Fibroblast of mammary gland (primary cell): ENCODE data around the gene RNPS1.

Source experiments
- DNase-seq: peaks from one replicate; pipeline ENCODE4 v3.0.0-alpha.2; 2010; ENCODE audit warnings: low read depth
- H3K4me3 ChIP-seq: 2 replicates; pipeline ENCODE4 v1.5.1; 2011; ENCODE audit warnings: low read depth, mild to moderate bottlenecking, low read length, moderate library complexity; ENCODE audit not compliant: control insufficient read depth
- TF ChIP-seq, protein P1 (sequence below): conservative IDR thresholded peaks from 2 replicates; pipeline ENCODE4 v1.5.1; 2011; ENCODE audit warnings: low read depth, low read length, inconsistent platforms; ENCODE audit not compliant: control insufficient read depth, insufficient read depth

RNPS1 gene, protein sequence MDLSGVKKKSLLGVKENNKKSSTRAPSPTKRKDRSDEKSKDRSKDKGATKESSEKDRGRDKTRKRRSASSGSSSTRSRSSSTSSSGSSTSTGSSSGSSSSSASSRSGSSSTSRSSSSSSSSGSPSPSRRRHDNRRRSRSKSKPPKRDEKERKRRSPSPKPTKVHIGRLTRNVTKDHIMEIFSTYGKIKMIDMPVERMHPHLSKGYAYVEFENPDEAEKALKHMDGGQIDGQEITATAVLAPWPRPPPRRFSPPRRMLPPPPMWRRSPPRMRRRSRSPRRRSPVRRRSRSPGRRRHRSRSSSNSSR

DNA sequence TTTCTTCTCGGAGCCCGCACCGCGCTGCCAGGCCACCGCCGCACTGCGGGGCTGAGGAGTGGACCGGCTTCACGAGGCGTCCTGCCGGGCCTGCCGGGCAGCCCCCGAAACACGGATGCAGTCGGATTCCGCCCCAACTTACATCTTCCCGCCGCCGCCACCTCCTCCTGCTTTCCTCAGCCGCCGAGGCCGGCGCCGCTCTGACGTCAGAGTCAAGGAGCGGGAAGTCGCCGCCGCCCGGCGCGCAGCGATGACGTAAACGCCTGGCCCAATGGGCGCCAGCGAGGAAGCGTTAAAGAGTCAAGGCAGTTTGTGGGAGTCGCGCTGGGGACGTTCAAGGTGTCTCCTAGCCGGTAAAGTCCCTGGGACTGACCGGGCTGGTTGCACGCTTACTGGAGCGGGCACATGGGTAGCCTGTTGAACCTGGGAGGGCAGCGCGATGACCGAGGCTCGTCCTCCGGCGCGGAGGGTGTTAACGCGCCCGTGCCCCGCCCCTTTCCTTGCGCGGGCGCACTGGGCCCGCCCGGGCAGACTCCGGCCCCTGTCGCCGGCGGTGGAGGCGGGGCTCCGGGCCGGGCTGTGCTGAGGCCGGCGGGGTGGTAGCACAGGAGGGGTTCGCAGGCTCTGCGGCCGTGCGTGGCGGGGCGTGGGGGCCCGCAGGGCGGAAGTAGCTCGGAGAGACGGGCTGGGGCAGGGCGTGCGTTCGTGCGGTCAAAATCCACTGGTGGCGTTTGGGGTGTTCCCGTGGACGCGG is at the start of gene RNPS1:
RNPS1 (minus strand) TSS at position 214 of the 754 bp plus-strand sequence. CDS start 3,483 bp downstream, outside the sequence.
- peak within 1 kb of the TSS; percentile 81 for H3K4me3 ChIP-seq
- DNase-seq = peak; percentile 93
- TF ChIP-seq, protein P1, sequence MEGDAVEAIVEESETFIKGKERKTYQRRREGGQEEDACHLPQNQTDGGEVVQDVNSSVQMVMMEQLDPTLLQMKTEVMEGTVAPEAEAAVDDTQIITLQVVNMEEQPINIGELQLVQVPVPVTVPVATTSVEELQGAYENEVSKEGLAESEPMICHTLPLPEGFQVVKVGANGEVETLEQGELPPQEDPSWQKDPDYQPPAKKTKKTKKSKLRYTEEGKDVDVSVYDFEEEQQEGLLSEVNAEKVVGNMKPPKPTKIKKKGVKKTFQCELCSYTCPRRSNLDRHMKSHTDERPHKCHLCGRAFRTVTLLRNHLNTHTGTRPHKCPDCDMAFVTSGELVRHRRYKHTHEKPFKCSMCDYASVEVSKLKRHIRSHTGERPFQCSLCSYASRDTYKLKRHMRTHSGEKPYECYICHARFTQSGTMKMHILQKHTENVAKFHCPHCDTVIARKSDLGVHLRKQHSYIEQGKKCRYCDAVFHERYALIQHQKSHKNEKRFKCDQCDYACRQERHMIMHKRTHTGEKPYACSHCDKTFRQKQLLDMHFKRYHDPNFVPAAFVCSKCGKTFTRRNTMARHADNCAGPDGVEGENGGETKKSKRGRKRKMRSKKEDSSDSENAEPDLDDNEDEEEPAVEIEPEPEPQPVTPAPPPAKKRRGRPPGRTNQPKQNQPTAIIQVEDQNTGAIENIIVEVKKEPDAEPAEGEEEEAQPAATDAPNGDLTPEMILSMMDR = no peak

DNA sequence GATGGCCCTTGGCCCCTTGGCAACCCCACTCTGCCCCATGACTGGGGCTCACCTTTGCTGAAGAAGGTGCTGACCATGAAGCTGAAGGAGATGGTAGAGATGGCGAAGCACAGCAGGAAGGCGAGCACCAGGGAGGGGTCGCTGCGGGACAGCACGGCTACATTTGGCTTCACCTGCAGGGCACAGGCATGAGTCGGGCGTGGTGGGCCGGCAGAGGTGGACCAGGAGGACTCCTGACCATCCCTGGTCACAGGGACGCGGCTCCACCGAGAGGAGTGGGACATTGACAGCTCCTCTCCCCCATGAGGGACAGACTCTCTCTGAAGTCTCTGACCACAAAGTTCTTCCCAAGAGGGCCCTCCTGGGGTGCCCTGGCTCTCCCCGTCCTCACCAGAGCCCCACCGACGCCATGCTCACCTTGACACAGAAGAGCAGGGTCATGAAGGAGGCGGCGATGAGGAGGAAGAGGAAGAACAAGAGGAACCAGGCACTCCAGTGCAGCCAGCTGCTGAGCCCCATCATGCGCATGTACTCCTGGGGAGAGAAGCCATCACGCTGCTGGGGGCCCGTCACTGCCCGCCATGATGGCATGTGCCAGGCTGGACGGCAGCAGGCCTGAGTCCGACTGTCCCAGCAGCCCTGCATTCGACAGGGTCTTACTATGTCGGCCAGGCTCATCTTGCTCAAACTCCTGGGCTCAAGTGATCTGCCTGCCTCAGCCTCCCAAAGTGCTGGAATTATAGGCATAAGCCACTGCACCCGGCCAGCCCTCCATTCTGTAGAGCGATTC is 49.5 kb upstream of the RNPS1 start:
- no peak for DNase-seq
- no peak overlapping the region for H3K4me3 ChIP-seq
- TF ChIP-seq, protein P1 = no peak

DNA sequence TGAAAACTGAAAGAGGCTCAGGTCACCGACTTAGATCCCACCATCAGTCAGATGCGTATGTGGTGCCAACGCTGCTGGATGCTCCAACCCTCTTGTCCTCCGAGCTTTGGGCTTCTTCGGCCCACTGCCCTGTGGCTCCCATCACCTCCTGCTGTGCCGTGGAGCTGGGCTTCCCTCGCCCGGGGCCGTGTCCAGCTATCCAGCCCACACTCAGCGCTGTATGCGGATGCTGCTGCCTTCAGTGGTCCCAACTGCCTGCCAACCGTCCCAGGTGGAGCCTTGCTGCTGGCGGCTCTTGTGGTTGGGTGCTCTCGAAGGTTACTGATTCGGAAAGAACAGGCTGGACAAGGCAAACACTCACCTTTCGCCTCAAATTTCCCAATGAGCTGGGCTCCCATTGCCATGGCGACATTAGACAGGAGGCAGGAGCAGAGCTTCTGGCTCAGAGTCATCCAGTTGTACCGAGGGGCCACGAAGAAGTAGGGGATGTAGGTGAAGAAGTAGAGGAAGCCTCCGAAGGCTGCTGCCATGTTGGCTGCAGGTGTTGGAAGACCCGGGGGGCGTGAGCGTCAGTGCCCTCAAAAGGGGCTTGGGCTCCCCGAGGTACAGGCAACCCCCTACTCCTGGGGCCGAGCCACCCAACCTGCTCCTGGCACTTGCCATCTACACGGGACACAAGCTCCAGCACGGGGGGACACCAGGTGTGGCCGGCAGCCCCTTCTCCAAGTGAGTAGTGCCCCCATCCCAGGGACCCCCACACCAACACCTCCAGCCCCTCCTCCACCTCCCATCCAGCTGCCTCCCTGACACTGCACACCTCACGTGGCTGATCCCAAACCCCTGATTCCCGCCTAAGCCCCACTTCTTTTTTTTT is 40.4 kb upstream of the RNPS1 start:
- no peak for DNase-seq
- no peak overlapping the region for H3K4me3 ChIP-seq
- TF ChIP-seq, protein P1 = no peak

DNA sequence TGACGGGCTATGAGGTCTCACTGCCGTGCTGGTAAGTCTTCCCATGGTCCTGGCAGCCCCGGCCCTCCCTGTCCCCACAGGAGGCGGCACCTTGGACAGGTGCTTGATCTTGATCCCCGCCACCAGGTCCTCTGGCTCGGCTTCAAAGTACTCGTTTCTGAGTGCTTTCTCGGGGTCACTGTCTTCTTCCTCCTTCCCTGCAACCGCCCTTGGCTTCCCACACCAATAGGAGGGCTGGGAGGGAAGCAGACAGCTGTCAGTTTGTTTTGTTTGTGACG is 31.9 kb upstream of the RNPS1 start:
- TF ChIP-seq, protein P1 = no peak
- DNase-seq = no peak

DNA sequence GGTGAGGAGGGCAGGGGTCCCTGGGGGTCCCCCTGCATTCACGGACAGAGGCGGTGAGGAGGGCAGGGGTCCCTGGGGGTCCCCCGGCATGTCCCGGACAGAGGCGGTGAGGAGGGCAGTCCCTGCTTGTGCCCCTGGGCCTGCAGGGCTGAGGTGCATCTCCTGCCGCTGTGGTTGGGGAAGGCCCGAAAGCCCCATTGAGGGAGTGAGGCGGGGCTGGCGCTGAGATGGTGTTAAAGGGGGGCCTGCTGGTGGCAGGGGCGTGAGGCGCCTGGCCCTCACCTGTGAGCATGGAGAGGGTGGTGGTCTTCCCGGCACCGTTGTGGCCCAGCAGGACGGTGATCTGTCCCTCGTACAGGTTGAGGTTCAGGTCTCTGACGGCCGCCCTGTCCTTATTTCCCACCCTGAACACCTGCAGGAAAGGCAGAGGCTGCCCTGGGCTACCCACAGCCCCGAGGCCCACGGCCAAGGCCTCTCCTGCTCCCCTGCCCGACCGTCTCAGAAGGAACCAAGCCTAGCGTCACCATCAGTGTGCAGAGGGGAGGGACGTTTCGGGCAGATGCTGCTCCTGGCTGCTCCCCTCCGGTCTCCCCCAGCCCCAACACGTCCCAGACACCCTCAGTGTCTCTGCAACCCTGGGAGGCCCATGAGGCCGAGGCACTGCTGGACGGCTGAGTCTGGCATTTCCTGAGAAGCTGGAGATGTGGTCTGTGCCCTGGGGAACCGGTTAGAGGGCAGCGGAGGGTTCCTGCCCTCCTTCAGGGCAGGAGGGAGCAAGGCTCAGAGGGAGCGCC is 31.4 kb upstream of the RNPS1 start:
- DNase-seq = no peak
- H3K4me3 ChIP-seq = no peak overlapping the region
- TF ChIP-seq, protein P1 = no peak

More for the DNA sequence above, 31.9 kb upstream of the RNPS1 start:
- no peak overlapping the region for H3K4me3 ChIP-seq
